Measurements from ENCODE around the gene KCNN4. TPM values are rescaled to one million over a fixed set of nuclear protein-coding genes. Genes with fewer than 3 reads are reported as not detected.

The KCNN4 gene
- polyA plus RNA-seq, 1 donor from 2014 or later, result not detected

DNA sequence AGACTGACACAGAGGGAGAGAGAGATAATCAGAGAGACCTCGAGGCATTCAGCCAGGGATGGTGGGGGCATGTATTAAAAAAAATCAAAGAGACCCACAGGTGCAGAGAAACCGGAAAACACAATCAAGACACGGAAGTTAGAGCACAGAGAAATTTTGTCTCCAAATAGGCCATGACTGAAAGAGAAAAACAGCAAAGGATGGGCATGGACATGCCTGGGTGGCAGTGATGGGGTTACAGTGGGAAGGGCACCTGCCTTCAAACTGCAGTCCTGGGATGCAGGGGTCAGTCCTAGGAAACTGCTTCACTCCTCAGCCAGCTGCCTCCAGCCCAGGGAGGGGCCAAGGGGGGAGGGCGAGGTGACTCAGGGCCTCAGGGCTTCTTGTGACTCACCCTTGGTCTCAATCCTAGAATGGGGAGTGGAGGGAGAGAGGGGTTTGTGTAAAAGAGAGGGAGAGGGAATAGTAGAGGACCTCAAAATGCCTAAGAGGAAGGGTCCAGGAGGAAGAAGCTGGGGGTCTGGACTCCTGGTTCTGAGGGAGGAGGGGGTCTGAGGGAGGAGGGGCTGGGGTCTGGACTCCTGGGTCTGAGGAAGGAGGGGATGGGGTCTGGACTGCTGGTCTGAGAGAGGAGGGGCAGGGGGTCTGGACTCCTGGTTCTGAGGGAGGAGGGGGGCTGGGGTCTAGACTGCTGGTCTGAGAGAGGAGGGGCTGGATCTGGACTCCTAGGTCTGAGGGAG lies 3.6 kb upstream of the KCNN4 start:
- no peaks in the 10 kb centered on the region for H3K9me3 ChIP-seq (ENCODE audit: low read length)
- no peaks in the 10 kb centered on the region for H4K20me1 ChIP-seq (ENCODE audit: insufficient read depth)
- H3K4me3 ChIP-seq (ENCODE audit: low read length), result no peak overlapping the region
- no peak overlapping the region for H3K4me2 ChIP-seq (ENCODE audit: low read length)
- no peak overlapping the region for H3K9ac ChIP-seq (ENCODE audit: low read length)
- H3K36me3 ChIP-seq (ENCODE audit: insufficient read depth, low read length), result no peaks in the 10 kb centered on the region
- H3F3A ChIP-seq (ENCODE audit: insufficient read depth, low read length, poor library complexity, severe bottlenecking), result no peaks in the 10 kb centered on the region
- no peak overlapping the region for H3K27ac ChIP-seq (ENCODE audit: low read length)
- no peak overlapping the region for H2AFZ ChIP-seq (ENCODE audit: low read depth, low read length)
- no peak for TF ChIP-seq POLR2AphosphoS5 (IDR thresholded peaks at IDR 0.05)
- H3K79me2 ChIP-seq (replicated peaks; ENCODE audit: insufficient read depth, low read length), result no peaks in the 10 kb centered on the region
- no peaks in the 10 kb centered on the region for H3K9me2 ChIP-seq (ENCODE audit: insufficient read depth, low read length)
- H3K27me3 ChIP-seq (ENCODE audit: insufficient read depth, low read depth, low read length), result peaks cover 6% of the 10 kb centered on the region

DNA sequence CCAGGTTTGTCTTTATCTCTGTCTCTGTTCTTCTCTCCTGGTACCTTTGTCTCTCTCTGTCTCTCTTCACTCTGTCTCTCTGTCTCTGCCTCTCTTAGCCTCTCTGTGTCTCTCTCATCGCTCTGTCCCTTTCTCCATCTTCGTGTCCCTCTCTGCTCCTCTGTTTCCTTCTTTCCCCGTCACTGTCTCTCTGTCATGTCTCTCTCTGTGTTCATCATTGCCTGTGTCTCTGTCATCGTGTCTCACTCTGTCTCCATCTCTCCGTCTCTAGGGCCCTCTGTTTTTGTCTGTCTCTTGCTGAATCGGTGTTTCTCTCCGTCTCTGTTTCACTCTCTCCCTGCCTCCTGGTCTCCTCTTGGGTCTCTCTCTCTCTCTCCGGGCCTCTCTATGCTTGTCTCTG lies 2.9 kb upstream of the KCNN4 start:
- no peaks in the 10 kb centered on the region for H3K79me2 ChIP-seq (replicated peaks; ENCODE audit: insufficient read depth, low read length)
- no peak overlapping the region for H3K4me2 ChIP-seq (ENCODE audit: low read length)
- TF ChIP-seq EZH2 (IDR thresholded peaks at IDR 0.05; ENCODE audit: borderline replicate concordance, insufficient read depth, low read length, poor library complexity, severe bottlenecking) (no peak), RAD21 (conservative IDR thresholded peaks at IDR 0.05) (no peak), MXI1 (conservative IDR thresholded peaks at IDR 0.05; ENCODE audit: poor library complexity, severe bottlenecking) (no peak), POLR2AphosphoS5 (IDR thresholded peaks at IDR 0.05) (no peak), SMC3 (conservative IDR thresholded peaks at IDR 0.05; ENCODE audit: poor library complexity) (no peak), TAF1 (IDR thresholded peaks at IDR 0.05; ENCODE audit: low read depth) (no peak), EP300 (conservative IDR thresholded peaks at IDR 0.05; ENCODE audit: poor library complexity, severe bottlenecking) (no peak)
- TF ChIP-seq, protein P1, sequence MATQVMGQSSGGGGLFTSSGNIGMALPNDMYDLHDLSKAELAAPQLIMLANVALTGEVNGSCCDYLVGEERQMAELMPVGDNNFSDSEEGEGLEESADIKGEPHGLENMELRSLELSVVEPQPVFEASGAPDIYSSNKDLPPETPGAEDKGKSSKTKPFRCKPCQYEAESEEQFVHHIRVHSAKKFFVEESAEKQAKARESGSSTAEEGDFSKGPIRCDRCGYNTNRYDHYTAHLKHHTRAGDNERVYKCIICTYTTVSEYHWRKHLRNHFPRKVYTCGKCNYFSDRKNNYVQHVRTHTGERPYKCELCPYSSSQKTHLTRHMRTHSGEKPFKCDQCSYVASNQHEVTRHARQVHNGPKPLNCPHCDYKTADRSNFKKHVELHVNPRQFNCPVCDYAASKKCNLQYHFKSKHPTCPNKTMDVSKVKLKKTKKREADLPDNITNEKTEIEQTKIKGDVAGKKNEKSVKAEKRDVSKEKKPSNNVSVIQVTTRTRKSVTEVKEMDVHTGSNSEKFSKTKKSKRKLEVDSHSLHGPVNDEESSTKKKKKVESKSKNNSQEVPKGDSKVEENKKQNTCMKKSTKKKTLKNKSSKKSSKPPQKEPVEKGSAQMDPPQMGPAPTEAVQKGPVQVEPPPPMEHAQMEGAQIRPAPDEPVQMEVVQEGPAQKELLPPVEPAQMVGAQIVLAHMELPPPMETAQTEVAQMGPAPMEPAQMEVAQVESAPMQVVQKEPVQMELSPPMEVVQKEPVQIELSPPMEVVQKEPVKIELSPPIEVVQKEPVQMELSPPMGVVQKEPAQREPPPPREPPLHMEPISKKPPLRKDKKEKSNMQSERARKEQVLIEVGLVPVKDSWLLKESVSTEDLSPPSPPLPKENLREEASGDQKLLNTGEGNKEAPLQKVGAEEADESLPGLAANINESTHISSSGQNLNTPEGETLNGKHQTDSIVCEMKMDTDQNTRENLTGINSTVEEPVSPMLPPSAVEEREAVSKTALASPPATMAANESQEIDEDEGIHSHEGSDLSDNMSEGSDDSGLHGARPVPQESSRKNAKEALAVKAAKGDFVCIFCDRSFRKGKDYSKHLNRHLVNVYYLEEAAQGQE (IDR thresholded peaks at IDR 0.05; ENCODE audit: borderline replicate concordance), result no peak
- TF ChIP-seq, protein P2, sequence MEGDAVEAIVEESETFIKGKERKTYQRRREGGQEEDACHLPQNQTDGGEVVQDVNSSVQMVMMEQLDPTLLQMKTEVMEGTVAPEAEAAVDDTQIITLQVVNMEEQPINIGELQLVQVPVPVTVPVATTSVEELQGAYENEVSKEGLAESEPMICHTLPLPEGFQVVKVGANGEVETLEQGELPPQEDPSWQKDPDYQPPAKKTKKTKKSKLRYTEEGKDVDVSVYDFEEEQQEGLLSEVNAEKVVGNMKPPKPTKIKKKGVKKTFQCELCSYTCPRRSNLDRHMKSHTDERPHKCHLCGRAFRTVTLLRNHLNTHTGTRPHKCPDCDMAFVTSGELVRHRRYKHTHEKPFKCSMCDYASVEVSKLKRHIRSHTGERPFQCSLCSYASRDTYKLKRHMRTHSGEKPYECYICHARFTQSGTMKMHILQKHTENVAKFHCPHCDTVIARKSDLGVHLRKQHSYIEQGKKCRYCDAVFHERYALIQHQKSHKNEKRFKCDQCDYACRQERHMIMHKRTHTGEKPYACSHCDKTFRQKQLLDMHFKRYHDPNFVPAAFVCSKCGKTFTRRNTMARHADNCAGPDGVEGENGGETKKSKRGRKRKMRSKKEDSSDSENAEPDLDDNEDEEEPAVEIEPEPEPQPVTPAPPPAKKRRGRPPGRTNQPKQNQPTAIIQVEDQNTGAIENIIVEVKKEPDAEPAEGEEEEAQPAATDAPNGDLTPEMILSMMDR (IDR thresholded peaks at IDR 0.05; ENCODE audit: poor library complexity, severe bottlenecking), result no peak
- H3K9ac ChIP-seq (ENCODE audit: low read length), result no peak overlapping the region
- no peak overlapping the region for H2AFZ ChIP-seq (ENCODE audit: low read depth, low read length)
- H3F3A ChIP-seq (ENCODE audit: insufficient read depth, low read length, poor library complexity, severe bottlenecking), result no peaks in the 10 kb centered on the region
- H3K36me3 ChIP-seq (ENCODE audit: insufficient read depth, low read length), result no peaks in the 10 kb centered on the region
- H3K9me2 ChIP-seq (ENCODE audit: insufficient read depth, low read length), result no peaks in the 10 kb centered on the region
- no peaks in the 10 kb centered on the region for H3K9me3 ChIP-seq (ENCODE audit: low read length)
- peaks cover 2% of the 10 kb centered on the region for H3K27me3 ChIP-seq (ENCODE audit: insufficient read depth, low read depth, low read length)
- no peak overlapping the region for H3K27ac ChIP-seq (ENCODE audit: low read length)
- H3K4me3 ChIP-seq (ENCODE audit: low read length), result no peak overlapping the region
- no peaks in the 10 kb centered on the region for H4K20me1 ChIP-seq (ENCODE audit: insufficient read depth)

Data from neural cell (in vitro differentiated cells).